Measurements from ENCODE around the gene TMPRSS4. TPM values are rescaled to one million over a fixed set of nuclear protein-coding genes. Genes with fewer than 3 reads are reported as not detected.

Gene TMPRSS4
- total RNA-seq, 4 donors from 2014 or later: not detected

DNA sequence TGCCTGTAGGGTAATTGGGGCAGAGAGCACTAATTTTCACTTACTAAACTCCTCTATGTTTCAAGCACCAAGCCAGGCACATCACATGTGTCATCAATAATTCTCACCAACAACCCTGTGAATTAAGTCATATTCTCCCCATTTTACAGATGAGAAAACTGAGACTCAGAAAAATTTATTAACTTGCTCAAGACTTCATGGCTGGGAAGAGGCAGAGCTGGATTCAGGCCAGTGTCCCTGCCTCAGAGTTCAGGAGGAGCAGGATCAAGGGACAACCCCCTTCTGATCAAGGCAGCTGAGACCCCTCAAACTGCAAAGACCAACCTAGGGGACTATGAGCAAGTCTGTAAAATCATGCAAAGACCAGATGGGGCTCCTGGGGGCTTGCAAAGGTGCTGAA is 7.8 kb downstream of the TMPRSS4 start:
- TF ChIP-seq POLR2A (IDR thresholded peaks at IDR 0.05): no peak
- no peak for TF ChIP-seq EP300 (IDR thresholded peaks at IDR 0.05)
- TF ChIP-seq, protein P1, sequence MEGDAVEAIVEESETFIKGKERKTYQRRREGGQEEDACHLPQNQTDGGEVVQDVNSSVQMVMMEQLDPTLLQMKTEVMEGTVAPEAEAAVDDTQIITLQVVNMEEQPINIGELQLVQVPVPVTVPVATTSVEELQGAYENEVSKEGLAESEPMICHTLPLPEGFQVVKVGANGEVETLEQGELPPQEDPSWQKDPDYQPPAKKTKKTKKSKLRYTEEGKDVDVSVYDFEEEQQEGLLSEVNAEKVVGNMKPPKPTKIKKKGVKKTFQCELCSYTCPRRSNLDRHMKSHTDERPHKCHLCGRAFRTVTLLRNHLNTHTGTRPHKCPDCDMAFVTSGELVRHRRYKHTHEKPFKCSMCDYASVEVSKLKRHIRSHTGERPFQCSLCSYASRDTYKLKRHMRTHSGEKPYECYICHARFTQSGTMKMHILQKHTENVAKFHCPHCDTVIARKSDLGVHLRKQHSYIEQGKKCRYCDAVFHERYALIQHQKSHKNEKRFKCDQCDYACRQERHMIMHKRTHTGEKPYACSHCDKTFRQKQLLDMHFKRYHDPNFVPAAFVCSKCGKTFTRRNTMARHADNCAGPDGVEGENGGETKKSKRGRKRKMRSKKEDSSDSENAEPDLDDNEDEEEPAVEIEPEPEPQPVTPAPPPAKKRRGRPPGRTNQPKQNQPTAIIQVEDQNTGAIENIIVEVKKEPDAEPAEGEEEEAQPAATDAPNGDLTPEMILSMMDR (IDR thresholded peaks at IDR 0.05): no peak
- H3K27ac ChIP-seq: no peak overlapping the region
- H3K27me3 ChIP-seq: no peaks in the 10 kb centered on the region
- no peak for DNase-seq (ENCODE audit: low spot score in 2 of 2)
- peaks cover 0 to 17% (median 6%) of the 10 kb centered on the region in 4 donors for H3K4me1 ChIP-seq
- no peak overlapping the region for H3K4me3 ChIP-seq
- no peaks in the 10 kb centered on the region for H3K36me3 ChIP-seq
- peaks cover 0 to 22% (median 0%) of the 10 kb centered on the region in 4 donors for H3K9me3 ChIP-seq

DNA sequence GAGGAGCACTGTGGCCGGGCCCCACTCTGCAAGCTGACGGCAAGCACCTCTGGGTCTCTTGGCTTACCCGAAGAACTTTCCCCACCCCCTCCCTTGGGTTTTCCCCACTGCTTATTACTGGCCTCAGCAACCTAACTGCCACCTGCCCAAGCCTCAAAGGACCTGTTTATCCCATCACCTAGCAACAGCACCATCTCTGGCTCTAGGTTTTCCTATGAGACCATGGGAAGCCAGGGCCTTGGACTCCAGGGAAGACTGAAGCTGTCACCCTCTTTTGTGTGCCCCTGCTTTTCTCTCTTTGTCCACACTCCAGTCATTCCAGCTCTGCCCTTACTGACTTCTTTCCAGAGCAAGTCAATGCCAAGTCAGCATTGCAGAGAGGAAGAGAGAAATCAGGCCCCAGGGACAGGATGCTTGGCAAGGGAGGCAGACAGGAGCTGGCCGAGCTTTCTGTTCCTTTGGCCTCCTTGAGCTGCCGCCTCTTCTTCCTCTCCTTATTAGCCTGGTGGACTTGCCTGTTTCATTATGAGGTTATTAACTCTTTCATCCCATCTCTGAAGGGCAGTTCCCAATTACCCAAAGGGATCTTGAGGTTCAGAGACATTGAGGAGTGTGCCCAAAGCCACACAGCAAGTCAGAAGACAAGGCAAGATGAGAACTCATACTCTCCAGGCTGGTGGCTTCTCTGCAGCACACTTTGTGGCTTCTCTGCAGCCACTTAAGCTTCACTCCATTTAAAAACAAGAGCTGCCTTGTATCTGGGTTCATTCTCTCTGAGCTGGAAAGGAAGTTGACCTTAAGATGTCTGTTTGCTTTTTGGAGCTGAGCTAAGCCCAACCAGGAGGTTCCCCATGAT is 10.3 kb downstream of the TMPRSS4 start, which contains the start of gene SMIM35:
TSS of gene SMIM35 (minus strand) at position 51 of the 856 bp plus-strand sequence. CDS start 206 bp downstream, outside the sequence.
- peaks cover 0 to 22% (median 0%) of the 10 kb centered on the region in 4 donors for H3K9me3 ChIP-seq
- no peak within 1 kb of the TSS for H3K27ac ChIP-seq
- H3K36me3 ChIP-seq: no peaks in the 10 kb centered on the region
- WGBS, 2 donors: 50 to 58% methylated on average over 5 of the region's 5 CpGs
- TF ChIP-seq EP300 (IDR thresholded peaks at IDR 0.05) (no peak), POLR2A (IDR thresholded peaks at IDR 0.05) (no peak)
- TF ChIP-seq, protein P1 (IDR thresholded peaks at IDR 0.05): no peak
- no peak for DNase-seq (ENCODE audit: low spot score in 2 of 2)
- no peaks in the 10 kb centered on the region for H3K27me3 ChIP-seq
- peaks cover 0 to 17% (median 6%) of the 10 kb centered on the region in 4 donors for H3K4me1 ChIP-seq
- no peak within 1 kb of the TSS for H3K4me3 ChIP-seq

DNA sequence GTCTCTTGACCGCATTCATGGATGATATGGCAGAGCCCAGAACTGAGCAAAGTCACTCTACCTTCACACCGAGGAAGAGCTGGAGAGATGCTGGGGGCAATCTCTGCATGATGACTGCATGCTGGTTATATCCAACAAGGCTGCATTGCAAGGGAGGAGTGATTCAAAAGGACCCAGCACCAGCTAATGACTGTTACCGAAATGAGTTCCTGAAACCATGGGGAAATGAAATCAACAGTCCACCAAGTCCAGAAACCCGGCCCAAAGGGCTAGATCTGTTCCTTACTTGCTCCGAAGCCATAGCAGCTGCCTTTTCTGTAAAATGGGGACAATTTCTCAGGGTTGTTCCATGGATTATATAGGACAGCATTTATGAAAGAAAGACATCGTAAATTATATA is 11.1 kb downstream of the TMPRSS4 start:
- 78 to 94% methylated on average over 6 of the region's 6 CpGs for WGBS, 2 donors
- DNase-seq (ENCODE audit: low spot score in 2 of 2): no peak

DNA sequence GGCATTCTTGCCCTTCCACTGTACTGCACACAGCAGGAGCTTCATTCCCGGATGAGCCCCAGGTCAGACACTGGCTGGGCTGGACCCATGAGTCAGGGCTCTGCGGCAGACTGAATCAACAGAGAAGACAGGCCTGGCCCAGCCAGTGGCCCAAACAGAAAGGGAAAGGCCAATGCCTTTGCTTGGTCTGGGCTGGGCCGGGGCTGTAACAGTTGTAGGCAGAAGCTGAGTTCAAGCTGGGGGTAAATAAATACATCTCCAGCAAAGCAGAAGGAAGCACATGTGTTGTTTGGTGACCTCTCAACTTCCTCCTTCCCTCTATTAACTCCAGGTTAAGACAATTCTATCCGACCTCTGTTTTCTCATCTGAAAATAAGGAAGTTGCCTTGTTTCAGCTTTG is 11.7 kb downstream of the TMPRSS4 start:
- H3K27ac ChIP-seq: no peak overlapping the region
- WGBS, 2 donors: 32 to 51% methylated on average over 4 of the region's 4 CpGs
- H3K4me3 ChIP-seq: no peak overlapping the region
- peaks cover 0 to 22% (median 0%) of the 10 kb centered on the region in 4 donors for H3K9me3 ChIP-seq
- no peaks in the 10 kb centered on the region for H3K36me3 ChIP-seq
- TF ChIP-seq POLR2A (IDR thresholded peaks at IDR 0.05) (no peak), EP300 (IDR thresholded peaks at IDR 0.05) (peak in 1 of 2 donors; percentile 30)
- TF ChIP-seq, protein P1 (IDR thresholded peaks at IDR 0.05): no peak
- H3K27me3 ChIP-seq: no peaks in the 10 kb centered on the region
- DNase-seq (ENCODE audit: low spot score in 2 of 2): no peak
- H3K4me1 ChIP-seq: peaks cover 0 to 11% (median 4%) of the 10 kb centered on the region in 4 donors

More for the DNA sequence above, 11.1 kb downstream of the TMPRSS4 start:
- Histone ChIP-seq H3K36me3 (no peaks in the 10 kb centered on the region), H3K9me3 (peaks cover 0 to 22% (median 0%) of the 10 kb centered on the region in 4 donors), H3K27ac (no peak overlapping the region), H3K4me3 (no peak overlapping the region), H3K4me1 (peaks cover 0 to 11% (median 6%) of the 10 kb centered on the region in 4 donors), H3K27me3 (no peaks in the 10 kb centered on the region)
- no peak for TF ChIP-seq POLR2A (IDR thresholded peaks at IDR 0.05)
- TF ChIP-seq EP300 (IDR thresholded peaks at IDR 0.05): no peak
- TF ChIP-seq, protein P1 (IDR thresholded peaks at IDR 0.05): no peak

DNA sequence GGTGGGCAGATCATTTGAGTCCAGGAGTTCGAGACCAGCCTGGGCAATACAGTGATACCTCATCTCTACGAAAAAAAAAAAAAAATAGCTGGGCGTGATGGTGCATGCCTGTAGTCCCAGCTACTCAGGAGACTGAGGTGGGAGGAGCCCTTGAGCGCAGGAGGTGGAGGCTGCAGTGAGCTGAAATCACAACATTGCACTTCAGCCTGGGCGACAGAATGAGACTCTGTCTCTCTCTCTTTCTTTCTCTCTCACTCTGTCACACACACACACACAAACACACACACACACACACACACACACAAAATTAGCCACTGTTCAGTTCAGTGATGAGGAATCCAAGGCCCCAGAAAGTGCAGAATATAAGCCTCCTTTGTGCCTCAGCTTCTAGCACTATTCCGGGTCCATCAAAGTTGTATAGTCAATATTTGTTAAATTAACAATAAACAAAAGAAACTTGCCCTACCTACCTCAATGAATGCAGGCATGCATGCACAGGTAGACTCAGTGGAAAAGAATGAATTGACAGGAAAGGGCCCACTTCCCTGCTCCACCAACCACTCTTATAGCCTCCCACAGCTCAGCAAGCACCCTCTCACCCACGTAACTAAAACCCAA is 13.8 kb downstream of the TMPRSS4 start:
- peaks cover 0 to 22% (median 0%) of the 10 kb centered on the region in 4 donors for H3K9me3 ChIP-seq
- no peaks in the 10 kb centered on the region for H3K36me3 ChIP-seq
- H3K27me3 ChIP-seq: no peaks in the 10 kb centered on the region
- 57 to 70% methylated on average over 7 of the region's 7 CpGs for WGBS, 2 donors
- H3K4me3 ChIP-seq: no peak overlapping the region
- TF ChIP-seq, protein P1 (IDR thresholded peaks at IDR 0.05): no peak
- no peak for TF ChIP-seq POLR2A (IDR thresholded peaks at IDR 0.05)
- TF ChIP-seq EP300 (IDR thresholded peaks at IDR 0.05): no peak
- H3K4me1 ChIP-seq: no peaks in the 10 kb centered on the region
- DNase-seq (ENCODE audit: low spot score in 2 of 2): no peak
- H3K27ac ChIP-seq: no peak overlapping the region
